ENCODE data around the gene SRSF10.

GRCh38 chr1:23966973-23967493 is 13.1 kb downstream of the SRSF10 start:
- no peak for TF ChIP-seq POLR2A (IDR thresholded peaks at IDR 0.05)
- TF ChIP-seq CTCF (IDR thresholded peaks at IDR 0.05), result no peak
